IMR-90 (cell line): ENCODE data around the gene UBXN6. TPM values are rescaled to one million over a fixed set of nuclear protein-coding genes. Genes with fewer than 3 reads are reported as not detected.

Source experiments
- ATAC-seq: fragments of 200-7000 bp; cut with Tn5 transposase; 2 replicates; pipeline ENCODE4 v1.9.1; 2020; ENCODE audit warnings: low read depth, mild to moderate bottlenecking, moderate library complexity
- BruUV-seq: library from RNA; stranded (reverse); fragments of 400-500 nt; replicated peaks from 2 replicates; lab custom pipeline; 2021; lab: Mats Ljungman, UMichigan
- CTCF ChIA-PET: fragments of 300-600 bp; formaldehyde crosslinking; extraction: SDS; loops from one replicate; lab custom pipeline; 2021; ENCODE audit warnings: antibody characterized with exemption; lab: Yijun Ruan, JAX
- POLR2A ChIA-PET: fragments of 300-600 bp; sonication (Branson Sonifier 250); formaldehyde crosslinking; loops from one replicate; lab custom pipeline; 2022; ENCODE audit warnings: antibody characterized with exemption; ENCODE audit not compliant: unreplicated experiment; lab: Charles Lee
- DNase-seq: peaks from one replicate; pipeline ENCODE4 v3.0.0; 2013
- H2AFZ ChIP-seq: replicated peaks from 2 replicates; pipeline ENCODE3; 2013; ENCODE audit warnings: low read length, mild to moderate bottlenecking; ENCODE audit not compliant: poor library complexity
- H2AK5ac ChIP-seq: 2 replicates; pipeline ENCODE4 v1.6.1; 2013; ENCODE audit warnings: low read depth, low read length, inconsistent platforms
- H2AK9ac ChIP-seq: replicated peaks from 2 replicates; pipeline ENCODE3; 2013; ENCODE audit warnings: mild to moderate bottlenecking, low read depth, low read length, moderate library complexity; ENCODE audit not compliant: poor library complexity
- H2BK120ac ChIP-seq: 2 replicates; pipeline ENCODE4 v1.6.1; 2013; ENCODE audit warnings: low read depth, low read length, inconsistent platforms
- H2BK15ac ChIP-seq: 3 replicates; pipeline ENCODE4 v1.6.1; 2013; ENCODE audit warnings: low read depth, low read length, inconsistent platforms
- H2BK20ac ChIP-seq: 2 replicates; pipeline ENCODE4 v1.6.1; 2013; ENCODE audit warnings: low read depth, mild to moderate bottlenecking, inconsistent platforms, low read length, moderate library complexity
- H2BK5ac ChIP-seq: 2 replicates; pipeline ENCODE4 v1.6.1; 2013; ENCODE audit warnings: mild to moderate bottlenecking, low read depth, low read length, inconsistent platforms; ENCODE audit not compliant: poor library complexity, severe bottlenecking
- H3K14ac ChIP-seq: replicated peaks from 2 replicates; pipeline ENCODE4 v1.6.1; 2013; ENCODE audit warnings: low read depth, low read length, inconsistent platforms
- H3K18ac ChIP-seq: 2 replicates; pipeline ENCODE4 v1.6.1; 2013; ENCODE audit warnings: low read depth, low read length, control low read depth
- H3K23ac ChIP-seq: 2 replicates; pipeline ENCODE4 v1.6.1; 2013; ENCODE audit warnings: low read depth, low read length, inconsistent platforms
- H3K27ac ChIP-seq: 2 replicates; pipeline ENCODE4 v1.5.1; 2013; ENCODE audit warnings: mild to moderate bottlenecking, control low read depth, low read length; ENCODE audit not compliant: insufficient read depth
- H3K27me3 ChIP-seq: 2 replicates; pipeline ENCODE4 v1.6.1; 2013; ENCODE audit warnings: low read length; ENCODE audit not compliant: control insufficient read depth, insufficient read depth
- H3K36me3 ChIP-seq: 2 replicates; pipeline ENCODE4 v1.6.1; 2013; ENCODE audit warnings: low read length, mixed read lengths; ENCODE audit not compliant: control insufficient read depth, insufficient read depth
- H3K4ac ChIP-seq: 2 replicates; pipeline ENCODE4 v1.6.1; 2013; ENCODE audit warnings: low read depth, low read length, inconsistent platforms
- H3K4me1 ChIP-seq: 2 replicates; pipeline ENCODE4 v1.6.1; 2013; ENCODE audit warnings: low read length, mixed read lengths; ENCODE audit not compliant: control insufficient read depth, insufficient read depth
- H3K4me2 ChIP-seq: 2 replicates; pipeline ENCODE4 v1.6.1; 2013; ENCODE audit warnings: low read depth, mild to moderate bottlenecking, control low read depth, low read length, moderate library complexity
- H3K4me3 ChIP-seq: 2 replicates; pipeline ENCODE4 v1.5.1; 2013; ENCODE audit warnings: low read depth, mild to moderate bottlenecking, control low read depth, low read length, moderate library complexity; ENCODE audit not compliant: insufficient read depth
- H3K56ac ChIP-seq: 2 replicates; pipeline ENCODE4 v1.6.1; 2013; ENCODE audit warnings: low read length, inconsistent platforms; ENCODE audit not compliant: insufficient read depth; ENCODE audit errors: extremely low read depth
- H3K79me1 ChIP-seq, 2 experiments: 2 replicates each; pipeline ENCODE4 v1.6.1; 2013; ENCODE audit warnings: low read length in 2 of 2, inconsistent platforms in 1 of 2, low read depth in 1 of 2
- H3K9ac ChIP-seq: 2 replicates; pipeline ENCODE4 v1.6.1; 2013; ENCODE audit warnings: low read depth, low read length, control low read depth
- H3K9me1 ChIP-seq: 2 replicates; pipeline ENCODE4 v1.6.1; 2013; ENCODE audit warnings: low read length, inconsistent platforms; ENCODE audit not compliant: insufficient read depth
- H3K9me3 ChIP-seq: 2 replicates; pipeline ENCODE4 v1.6.1; 2013; ENCODE audit warnings: low read length; ENCODE audit not compliant: control insufficient read depth, insufficient read depth
- H4K20me1 ChIP-seq: 2 replicates; pipeline ENCODE4 v1.6.1; 2013; ENCODE audit warnings: low read length, inconsistent platforms; ENCODE audit not compliant: insufficient read depth
- H4K5ac ChIP-seq: 2 replicates; pipeline ENCODE4 v1.6.1; 2013; ENCODE audit warnings: mild to moderate bottlenecking, low read depth, low read length, control low read depth
- H4K8ac ChIP-seq, 2 experiments: 2 replicates each; pipeline ENCODE4 v1.6.1; 2013; ENCODE audit warnings: low read depth in 2 of 2, low read length in 2 of 2, control low read depth in 1 of 2, inconsistent platforms in 1 of 2
- H4K91ac ChIP-seq: 2 replicates; pipeline ENCODE4 v1.6.1; 2013; ENCODE audit warnings: low read depth, low read length, inconsistent platforms; ENCODE audit not compliant: insufficient read depth
- BHLHE40 ChIP-seq: fragments of 150-350 bp; IDR thresholded peaks from 2 replicates; pipeline ENCODE4 v1.6.1; 2016; ENCODE audit warnings: mild to moderate bottlenecking, low read depth, low read length
- CEBPB ChIP-seq: IDR thresholded peaks from 2 replicates; pipeline ENCODE4 v1.6.1; 2012; ENCODE audit warnings: low read depth, low read length, improper control_type of control experiment
- CHD1 ChIP-seq: IDR thresholded peaks from 2 replicates; pipeline ENCODE4 v1.6.1; 2012; ENCODE audit warnings: low read depth, low read length, improper control_type of control experiment
- CTCF ChIP-seq: conservative IDR thresholded peaks from 2 replicates; pipeline ENCODE4 v1.5.1; 2012; ENCODE audit warnings: mild to moderate bottlenecking, low read depth, low read length, improper control_type of control experiment
- ELK1 ChIP-seq: fragments of 150-350 bp; IDR thresholded peaks from 2 replicates; pipeline ENCODE4 v1.6.1; 2016; ENCODE audit warnings: low read depth, mild to moderate bottlenecking, low read length, moderate library complexity, borderline replicate concordance
- FOS ChIP-seq: fragments of 150-350 bp; IDR thresholded peaks from 2 replicates; pipeline ENCODE4 v1.6.1; 2016; ENCODE audit warnings: low read depth, low read length
- MAFK ChIP-seq: IDR thresholded peaks from 2 replicates; pipeline ENCODE4 v1.6.1; 2012; ENCODE audit warnings: low read depth, low read length, improper control_type of control experiment
- MAZ ChIP-seq: IDR thresholded peaks from 2 replicates; pipeline ENCODE4 v1.6.1; 2012; ENCODE audit warnings: low read depth, mild to moderate bottlenecking, low read length, improper control_type of control experiment, moderate library complexity, borderline replicate concordance
- MXI1 ChIP-seq: IDR thresholded peaks from 2 replicates; pipeline ENCODE4 v1.6.1; 2012; ENCODE audit warnings: low read depth, mild to moderate bottlenecking, low read length, moderate library complexity, borderline replicate concordance
- NFE2L2 ChIP-seq: fragments of 150-350 bp; IDR thresholded peaks from 2 replicates; pipeline ENCODE4 v1.6.1; 2016; ENCODE audit warnings: low read depth, mild to moderate bottlenecking, low read length
- POLR2A ChIP-seq: IDR thresholded peaks from 2 replicates; pipeline ENCODE4 v1.6.1; 2012; ENCODE audit warnings: mild to moderate bottlenecking, low read depth, low read length
- RAD21 ChIP-seq: IDR thresholded peaks from 2 replicates; pipeline ENCODE4 v1.6.1; 2012; ENCODE audit warnings: low read length, improper control_type of control experiment
- RCOR1 ChIP-seq: IDR thresholded peaks from 2 replicates; pipeline ENCODE4 v1.6.1; 2012; ENCODE audit warnings: mild to moderate bottlenecking, low read length, improper control_type of control experiment; ENCODE audit not compliant: insufficient replicate concordance
- RFX5 ChIP-seq: IDR thresholded peaks from 2 replicates; pipeline ENCODE4 v1.8.0; 2012; ENCODE audit warnings: low read depth, mild to moderate bottlenecking, low read length, moderate library complexity
- WGBS, 2 experiments: methylation state at CpG; one replicate each; pipeline versions ENCODE4 v1.1.5 to v1.1.7; 2013; ENCODE audit warnings: missing lambda C conversion rate in 2 of 2; ENCODE audit not compliant: insufficient read length in 1 of 2; ENCODE audit errors: extremely low coverage in 2 of 2; 5-methylcytosine and 5-hydroxymethylcytosine counted together
- dilution Hi-C: fragments of 300-500 bp; cut with HindIII; formaldehyde crosslinking; loops from one replicate; pipeline ENCODE4 v1.14.3; 2018; ENCODE audit warnings: low sequenced_read_pairs; ENCODE audit not compliant: unreplicated experiment
- in situ Hi-C: fragments of 300-500 bp; cut with MboI; formaldehyde crosslinking; loops from 3 replicates; pipeline ENCODE4 v1.14.3; 2019; ENCODE audit warnings: low sequenced_read_pairs, inconsistent platforms, mixed read lengths
- intact Hi-C: fragments of 100-400 bp; cut with micrococcal nuclease; formaldehyde crosslinking; loops from 2 replicates; pipeline ENCODE4 v1.10.0; 2022
- polyA plus RNA-seq, 3 experiments: library from polyadenylated mRNA; depleted of rRNA; stranded (reverse); fragments of >200 nt; gene quantifications; 2 replicates each; pipeline ENCODE4 v1.2.3, GENCODE V29; 2012; ENCODE audit warnings: low replicate concordance in 1 of 3
- total RNA-seq: library from RNA; depleted of rRNA; stranded (reverse); fragments of >200 nt; gene quantifications from 2 replicates; pipeline ENCODE4 v1.2.3, GENCODE V29; 2012
- TF ChIP-seq, protein P1 (sequence below): fragments of 150-350 bp; IDR thresholded peaks from 2 replicates; pipeline ENCODE4 v1.6.1; 2017; ENCODE audit warnings: mild to moderate bottlenecking, antibody characterized with exemption, low read length, low read depth

The UBXN6 gene
- total and polyA plus RNA-seq, 2 of the 4 experiments (the other 2 are of a cell fraction): 84.2 to 86.5 TPM

- dilution Hi-C loops (no loop called here), in situ Hi-C loops (no loop called here), intact Hi-C loops (no loop called here)
- Histone ChIP-seq H4K5ac (no peak overlapping the region), H4K20me1 (no peaks in the 10 kb centered on the region), H3K14ac (no peak overlapping the region), H3K9me3 (no peaks in the 10 kb centered on the region), H2AK5ac (no peak overlapping the region), H2AFZ (no peak overlapping the region), H3K4me3 (no peak overlapping the region), H3K9ac (no peak overlapping the region), H3K27me3 (no peaks in the 10 kb centered on the region), H2BK5ac (no peak overlapping the region), H2AK9ac (peak overlapping the region; percentile 25), H3K79me1 (peaks cover 0 to 5% of the 10 kb centered on the region in 2 experiments; a peak in 1 of 4 replicates), H3K4me1 (peaks cover 10% of the 10 kb centered on the region; the same call in 1 of the 2 replicates), H2BK120ac (no peak overlapping the region), H3K4me2 (no peak overlapping the region), H4K8ac (no peak overlapping the region), H2BK15ac (no peak overlapping the region), H3K56ac (no peak overlapping the region), H3K4ac (no peak overlapping the region), H3K36me3 (peaks cover 24% of the 10 kb centered on the region), H3K23ac (no peak overlapping the region), H2BK20ac (no peak overlapping the region), H4K91ac (no peak overlapping the region), H3K9me1 (no peaks in the 10 kb centered on the region; the same call in 1 of the 2 replicates), H3K18ac (no peak overlapping the region), H3K27ac (no peak overlapping the region)
- 99% methylated on average over 13 of the region's 26 CpGs; no CpG with 5 or more reads in 1 of the 2 experiments for WGBS, 2 experiments
- ChIA-PET POLR2A (no interaction called here), CTCF (no interaction called here)
- DNase-seq (no peak), ATAC-seq (no peak)
- BruUV-seq: no TSS peak
- TF ChIP-seq RAD21: no peak
- TF ChIP-seq CHD1: no peak
- TF ChIP-seq MAZ: no peak
- no peak for TF ChIP-seq POLR2A
- TF ChIP-seq RCOR1: no peak
- no peak for TF ChIP-seq MXI1
- TF ChIP-seq CEBPB: no peak
- no peak for TF ChIP-seq BHLHE40
- TF ChIP-seq ELK1: no peak
- no peak for TF ChIP-seq CTCF
- TF ChIP-seq NFE2L2: no peak
- no peak for TF ChIP-seq RFX5
- no peak for TF ChIP-seq FOS
- TF ChIP-seq, protein P1, sequence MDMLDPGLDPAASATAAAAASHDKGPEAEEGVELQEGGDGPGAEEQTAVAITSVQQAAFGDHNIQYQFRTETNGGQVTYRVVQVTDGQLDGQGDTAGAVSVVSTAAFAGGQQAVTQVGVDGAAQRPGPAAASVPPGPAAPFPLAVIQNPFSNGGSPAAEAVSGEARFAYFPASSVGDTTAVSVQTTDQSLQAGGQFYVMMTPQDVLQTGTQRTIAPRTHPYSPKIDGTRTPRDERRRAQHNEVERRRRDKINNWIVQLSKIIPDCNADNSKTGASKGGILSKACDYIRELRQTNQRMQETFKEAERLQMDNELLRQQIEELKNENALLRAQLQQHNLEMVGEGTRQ: no peak
- no peak for TF ChIP-seq MAFK
Observed at GRCh38 chr19:4431808-4432674, 25.6 kb downstream of the UBXN6 start.
